Right cardiac atrium (tissue), 5 donors: ENCODE data around the gene C17orf58. TPM values are rescaled to one million over a fixed set of nuclear protein-coding genes. Genes with fewer than 3 reads are reported as not detected.

ENCODE experiments used
- ATAC-seq, 2 donors: fragments of 200-7000 bp; cut with Tn5 transposase; one replicate each; pipeline versions ENCODE4 v1.8.0 to v1.9.1; 2020; ENCODE audit warnings: moderate library complexity in 2 of 2, mild to moderate bottlenecking in 1 of 2
- DNase-seq, 3 donors: peaks; one replicate each; pipeline ENCODE4 v3.0.0-alpha.2; 2020
- H3K27ac ChIP-seq: one replicate; pipeline ENCODE4 v1.5.1; 2013; ENCODE audit warnings: mild to moderate bottlenecking, low read length, control low read depth, moderate library complexity
- H3K27me3 ChIP-seq: one replicate; pipeline ENCODE4 v1.6.1; 2013; ENCODE audit not compliant: control insufficient read depth, insufficient read depth
- H3K4me1 ChIP-seq: one replicate; pipeline ENCODE4 v1.6.1; 2013; ENCODE audit warnings: low read length; ENCODE audit not compliant: control insufficient read depth, insufficient read depth
- H3K4me3 ChIP-seq: one replicate; pipeline ENCODE4 v1.5.1; 2013; ENCODE audit warnings: low read length, control low read depth
- H3K9me3 ChIP-seq: one replicate; pipeline ENCODE4 v1.6.1; 2013; ENCODE audit warnings: low read length; ENCODE audit not compliant: control insufficient read depth
- WGBS: extraction: QIAGEN DNeasy Blood & Tissue Kit; methylation state at CpG from one replicate; pipeline ENCODE4 v1.1.7; 2013; 5-methylcytosine and 5-hydroxymethylcytosine counted together
- intact Hi-C, 4 donors: fragments of 100-400 bp; cut with DNase I; formaldehyde crosslinking; loops; one replicate each; pipeline versions ENCODE4 v1.11.0 to v1.14.0; 2022 to 2023
- polyA plus RNA-seq: library from polyadenylated mRNA; stranded (reverse); fragments of 200-250 nt; gene quantifications from one replicate; pipeline ENCODE4 v1.2.3, GENCODE V29; 2013
- total RNA-seq, 4 donors: library from RNA; stranded (reverse); fragmentation: NEBNext Ultra II Directional; extraction: Animal tissue kit (Norgen Biotek cat#: 25700); gene quantifications; one replicate each; pipeline ENCODE4 v1.2.1, GENCODE V29; 2021
- donor health status: healthy with polysubstance abuse.
- donor health status: DM: no; HTN: yes; CAD: no.
- donor health status: DM: no; HTN: no; CAD: no.
- donor health status: DM: no; HTN: yes; CAD: no; lungs with severe emphysema.
- donor health status: DM: yes; HTN: yes; CAD: no.

The C17orf58 gene
- total and polyA plus RNA-seq, 5 donors, result 5.9 to 12.0 (median 6.9) TPM

DNA sequence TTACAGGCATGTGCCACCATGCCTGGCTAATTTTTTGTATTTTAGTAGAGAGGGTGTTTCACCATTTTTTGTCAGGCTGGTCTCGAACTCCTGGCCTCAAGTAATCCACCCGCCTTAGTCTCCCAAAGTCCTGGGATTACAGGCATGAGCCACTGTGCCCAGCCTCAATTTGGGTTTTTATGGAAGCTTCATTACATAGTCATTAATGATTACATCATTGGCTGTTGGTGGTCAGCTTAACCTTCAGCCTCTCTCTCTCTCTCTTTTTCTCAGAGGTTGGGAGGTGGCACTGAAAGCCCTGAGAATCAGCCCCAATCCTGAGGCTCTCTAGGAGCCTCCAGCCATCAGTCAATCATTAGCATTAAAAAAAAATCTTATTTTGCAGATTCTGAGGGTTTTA lies 45.3 kb downstream of the C17orf58 start:
- intact Hi-C loops, result no loop called here
- Histone ChIP-seq H3K27ac (no peak overlapping the region), H3K9me3 (no peaks in the 10 kb centered on the region), H3K4me1 (no peaks in the 10 kb centered on the region), H3K4me3 (no peak overlapping the region), H3K27me3 (no peaks in the 10 kb centered on the region)
- no peak for ATAC-seq
- DNase-seq, result no peak
- 96% methylated on average over 2 of the region's 2 CpGs for WGBS

DNA sequence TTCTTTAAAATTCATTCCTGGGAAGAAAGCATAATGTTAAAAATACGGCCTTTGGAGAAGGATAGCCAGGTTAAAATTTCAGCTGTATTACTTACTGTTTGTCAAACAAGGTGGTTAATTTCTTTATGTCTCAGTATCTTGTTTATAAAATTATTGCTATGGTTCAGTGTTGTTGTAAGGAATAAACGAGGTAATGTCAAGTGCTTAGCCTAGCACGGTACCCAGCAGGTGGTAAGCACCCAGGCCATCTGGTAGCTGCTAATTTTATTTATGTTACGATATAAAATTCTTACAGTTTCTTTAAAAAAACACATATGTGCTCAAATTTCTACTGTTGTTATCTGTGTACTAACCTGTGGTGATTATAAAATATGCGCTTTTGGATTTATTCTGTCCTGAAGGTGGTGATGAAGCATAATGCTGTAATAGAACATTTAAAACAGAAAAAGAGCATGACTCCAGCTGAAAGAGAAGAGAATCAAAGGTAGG lies 48.9 kb downstream of the C17orf58 start:
- Histone ChIP-seq H3K27me3 (no peaks in the 10 kb centered on the region), H3K4me3 (no peak overlapping the region), H3K27ac (no peak overlapping the region), H3K9me3 (no peaks in the 10 kb centered on the region), H3K4me1 (no peaks in the 10 kb centered on the region)
- intact Hi-C loops, result no loop called here
- no peak for ATAC-seq
- no peak for DNase-seq
- 91% methylated on average over 5 of the region's 5 CpGs for WGBS

DNA sequence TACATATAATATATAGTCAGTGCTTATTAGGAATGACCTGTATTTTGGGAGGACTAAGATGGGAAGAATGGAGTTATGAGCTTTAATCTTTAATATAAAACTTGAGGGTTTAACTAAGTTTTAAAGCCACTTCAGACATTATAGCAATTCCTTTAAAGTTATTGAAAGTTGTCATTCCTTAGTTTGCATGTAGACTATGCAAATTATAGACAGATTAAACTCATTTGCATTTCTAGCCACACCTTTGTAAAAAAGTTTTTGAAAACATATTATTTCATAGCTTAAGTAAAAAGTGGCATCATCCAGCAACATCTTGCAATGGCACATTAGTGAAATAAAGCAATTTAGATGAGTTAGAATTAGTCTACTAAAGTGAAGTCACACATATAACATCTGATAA lies 49.8 kb downstream of the C17orf58 start:
- no peak overlapping the region for H3K4me3 ChIP-seq
- intact Hi-C loops, result no loop called here
- H3K27me3 ChIP-seq, result no peaks in the 10 kb centered on the region
- no peak for DNase-seq
- H3K9me3 ChIP-seq, result no peaks in the 10 kb centered on the region
- H3K27ac ChIP-seq, result no peak overlapping the region
- ATAC-seq, result no peak
- H3K4me1 ChIP-seq, result no peaks in the 10 kb centered on the region

DNA sequence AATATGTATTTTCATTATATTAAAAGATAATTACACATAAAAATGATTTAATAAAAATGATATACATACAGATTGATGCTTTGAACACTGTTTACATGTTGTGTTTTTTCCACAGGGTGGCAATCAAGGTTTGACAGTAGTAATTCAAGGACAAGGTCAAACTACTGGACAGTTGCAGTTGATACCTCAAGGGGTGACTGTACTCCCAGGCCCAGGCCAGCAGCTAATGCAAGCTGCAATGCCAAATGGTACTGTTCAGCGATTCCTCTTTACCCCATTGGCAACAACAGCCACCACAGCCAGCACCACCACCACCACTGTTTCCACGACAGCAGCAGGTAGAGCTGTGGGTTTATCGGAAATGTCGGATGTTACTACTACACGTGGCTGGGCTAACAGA lies 52.2 kb downstream of the C17orf58 start:
- H3K27ac ChIP-seq, result no peak overlapping the region
- 92% methylated on average over 5 of the region's 5 CpGs for WGBS
- intact Hi-C loops, result no loop called here
- DNase-seq (no peak), ATAC-seq (no peak)
- no peaks in the 10 kb centered on the region for H3K27me3 ChIP-seq
- H3K4me1 ChIP-seq, result no peaks in the 10 kb centered on the region
- no peaks in the 10 kb centered on the region for H3K9me3 ChIP-seq
- no peak overlapping the region for H3K4me3 ChIP-seq

DNA sequence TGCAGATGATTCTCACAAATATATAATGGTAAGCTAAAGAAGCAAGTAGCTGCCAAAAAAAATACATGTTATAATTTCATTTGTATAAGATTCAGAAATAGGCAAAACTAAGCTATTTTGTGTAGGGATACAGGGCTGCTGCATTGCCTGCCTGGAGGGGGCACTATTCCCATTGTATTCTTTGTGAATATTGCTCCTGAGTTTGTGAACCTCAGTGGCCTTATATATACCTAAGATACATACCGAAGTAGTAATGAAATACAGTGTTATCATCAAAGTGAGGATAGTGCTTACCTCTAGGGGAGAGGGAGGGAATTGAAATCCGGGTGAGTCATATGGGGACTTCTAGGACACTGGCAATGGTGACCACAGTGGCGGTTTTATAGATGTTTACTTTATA lies 53.5 kb downstream of the C17orf58 start:
- no peaks in the 10 kb centered on the region for H3K4me1 ChIP-seq
- H3K4me3 ChIP-seq, result no peak overlapping the region
- H3K27me3 ChIP-seq, result no peaks in the 10 kb centered on the region
- DNase-seq (no peak), ATAC-seq (no peak)
- H3K27ac ChIP-seq, result no peak overlapping the region
- 78% methylated on average over 3 of the region's 3 CpGs for WGBS
- intact Hi-C loops, result no loop called here
- no peaks in the 10 kb centered on the region for H3K9me3 ChIP-seq

Other genes with a start within 250 kb of the C17orf58 start
- gene BPTF, start 171.0 kb downstream of the C17orf58 start, total RNA-seq, result 100 to 1,000 TPM in 2 of 4 donors, 10 to 100 TPM in 2; 94.4 to 106 (median 98.0) TPM
- 19.5 TPM for gene BPTF, start 171.0 kb downstream of the C17orf58 start, polyA plus RNA-seq
- 10 to 100 TPM; 16.7 to 29.5 (median 22.6) TPM for gene KPNA2, start 39.3 kb upstream of the C17orf58 start, total RNA-seq
- gene KPNA2, start 39.3 kb upstream of the C17orf58 start, polyA plus RNA-seq, result 16.5 TPM